Suprapubic skin (tissue), 3 donors: ENCODE data around the gene STAC2.

Experiments used
- CTCF ChIP-seq, 2 donors: fragments of 200-600 bp in 1 of 2; fragments of 450-650 bp in 1 of 2; sonication (generic) in 1 of 2; IDR thresholded peaks; one replicate each; pipeline ENCODE4 v1.5.1; 2016 to 2019; ENCODE audit warnings: antibody characterized with exemption in 2 of 2, mild to moderate bottlenecking in 1 of 2, moderate library complexity in 1 of 2
- POLR2A ChIP-seq, 2 donors: fragments of 450-650 bp; IDR thresholded peaks; one replicate each; pipeline ENCODE4 v1.6.1; 2017; ENCODE audit warnings: antibody characterized with exemption in 2 of 2, mild to moderate bottlenecking in 2 of 2, moderate library complexity in 2 of 2

DNA sequence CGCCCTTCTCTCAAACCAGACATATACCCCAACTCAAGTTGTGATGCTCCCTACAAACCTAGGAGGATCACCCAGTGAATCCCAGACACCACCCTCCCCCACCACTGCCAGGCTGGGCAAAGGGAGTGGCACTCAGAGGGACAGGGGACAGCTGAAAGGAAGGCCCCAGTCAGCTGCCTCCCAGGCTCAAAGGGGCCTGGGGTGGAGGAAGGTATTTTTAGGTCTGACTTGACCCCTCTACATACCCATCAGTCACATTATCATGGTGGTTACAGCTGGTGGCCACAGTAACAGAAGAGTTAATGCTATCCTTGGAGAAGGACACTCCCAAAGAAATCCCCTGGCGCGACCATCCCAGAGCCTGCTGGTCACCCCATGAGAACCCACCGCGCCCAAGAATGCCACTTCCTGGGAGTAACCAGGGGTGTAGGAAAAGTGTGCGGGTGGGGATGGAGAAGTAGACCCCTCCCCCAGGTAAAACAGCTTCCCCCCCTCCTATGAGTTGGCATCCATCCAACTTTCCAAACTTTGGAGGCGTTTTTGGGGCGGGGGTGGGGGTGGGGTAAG lies 29.4 kb downstream of the STAC2 start:
- no peak for TF ChIP-seq CTCF (IDR thresholded peaks at IDR 0.05)
- TF ChIP-seq POLR2A (IDR thresholded peaks at IDR 0.05): no peak
